Ramos (cell line): ENCODE data around the gene HELZ2.
"Not testable (repeated sequence)": the region's sequence is repeated elsewhere in the genome, so short reads cannot be mapped to it uniquely, and the experiment has no call there.

Experiments used
- in situ Hi-C: fragments of 300-500 bp; cut with MboI; formaldehyde crosslinking; loops from one replicate; pipeline ENCODE4 v1.14.3; 2022; ENCODE audit warnings: low sequenced_read_pairs; ENCODE audit not compliant: unreplicated experiment

Gene HELZ2

DNA sequence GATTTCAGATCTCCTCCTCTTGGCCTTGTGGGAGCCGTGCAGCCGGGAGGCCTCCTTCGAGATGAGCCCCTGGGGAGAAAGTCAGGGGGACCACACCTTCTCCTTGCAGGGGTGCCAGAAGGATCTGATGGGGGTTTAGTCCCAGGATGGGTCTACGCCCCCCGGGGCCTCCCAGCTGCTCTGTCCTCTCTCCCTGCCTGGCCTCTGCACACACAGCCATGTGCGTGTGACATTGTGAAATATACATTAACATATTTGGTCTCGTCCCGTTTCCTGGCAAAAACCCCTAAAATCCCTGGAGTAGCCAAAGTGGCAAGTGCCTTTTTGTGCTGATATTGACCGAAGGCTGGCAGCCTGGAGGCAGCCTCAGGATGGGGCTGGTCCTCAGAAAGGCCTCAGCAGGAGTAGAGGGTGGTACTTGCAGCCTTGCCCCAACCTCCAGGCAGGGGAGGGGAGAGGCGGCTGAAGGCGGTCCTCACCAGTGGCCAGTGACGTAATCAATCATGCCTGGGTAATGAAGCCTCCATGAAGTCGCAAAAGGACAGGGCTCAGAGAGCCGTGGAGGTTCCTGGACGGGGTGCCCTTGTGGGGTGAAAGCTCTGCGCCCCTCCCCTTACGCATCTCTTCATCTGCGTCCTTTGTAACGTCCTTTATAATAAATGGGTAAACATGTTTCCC, 5.1 kb upstream of the HELZ2 start:
- in situ Hi-C loops: no loop called here

DNA sequence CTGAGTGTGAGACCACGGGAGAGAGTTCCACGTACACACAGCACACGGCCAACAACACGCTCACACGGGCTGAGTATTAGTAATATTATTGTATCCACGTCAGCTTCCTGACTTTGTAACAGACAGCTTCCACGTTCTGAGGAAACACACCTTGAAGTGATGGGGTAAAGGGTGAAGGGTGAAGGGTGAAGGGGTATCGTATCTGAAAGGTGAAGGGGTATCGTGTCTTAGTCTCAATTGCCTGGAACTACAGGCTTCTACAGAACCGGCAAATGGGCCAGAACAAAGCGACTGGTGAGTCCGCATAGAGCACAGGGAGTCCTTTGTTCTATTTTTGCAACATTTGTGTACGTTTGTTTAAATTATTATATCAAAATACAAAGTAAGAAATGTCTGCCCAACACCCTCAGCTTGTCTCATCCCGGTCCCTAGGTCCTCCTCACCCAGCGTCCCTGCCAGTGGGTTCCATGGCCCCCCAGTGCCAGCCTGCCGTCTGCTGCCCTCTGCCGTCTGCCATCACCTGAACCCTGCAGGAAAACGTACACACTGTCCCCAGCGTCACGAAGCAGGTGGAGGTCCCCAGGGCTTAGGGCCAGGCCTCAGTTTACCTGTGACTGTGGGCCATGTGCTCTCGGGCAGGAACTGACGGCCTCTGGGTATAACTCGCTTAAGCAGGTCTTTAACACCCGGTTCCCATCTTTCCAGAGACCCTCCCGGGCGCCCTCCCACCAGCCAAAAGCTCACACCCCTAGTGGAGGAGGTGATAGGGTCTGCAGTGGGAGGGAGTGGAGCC, 4.4 kb upstream of the HELZ2 start:
- in situ Hi-C loops: no loop called here

DNA sequence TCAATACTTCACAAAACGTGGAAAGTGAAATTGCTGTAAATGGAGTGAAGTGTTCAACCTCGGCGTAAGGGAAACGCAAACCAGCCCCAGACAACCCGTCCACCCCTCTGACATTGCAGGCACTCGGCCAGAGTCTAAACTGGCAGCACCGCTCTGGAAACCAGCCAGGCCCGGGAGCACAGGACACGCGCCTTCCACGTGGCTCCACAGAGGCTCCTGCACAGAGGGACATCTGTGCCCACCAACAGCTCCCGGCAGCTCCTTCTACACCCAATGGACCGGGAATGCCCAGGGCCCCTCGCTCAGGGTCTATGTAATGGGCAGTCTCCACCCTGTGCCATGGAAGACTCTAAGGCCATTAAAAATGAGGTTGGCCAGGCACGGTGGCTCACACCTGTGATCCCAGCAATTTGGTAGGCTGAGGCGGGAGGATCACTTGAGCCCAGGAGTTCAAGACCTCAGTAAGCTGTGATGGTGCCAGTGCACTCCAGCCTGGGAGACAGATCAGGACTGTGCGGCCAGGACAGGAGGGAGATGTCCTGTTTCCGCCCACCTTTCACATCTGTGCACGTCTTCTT, 3.4 kb upstream of the HELZ2 start:
- in situ Hi-C loops: no loop called here

DNA sequence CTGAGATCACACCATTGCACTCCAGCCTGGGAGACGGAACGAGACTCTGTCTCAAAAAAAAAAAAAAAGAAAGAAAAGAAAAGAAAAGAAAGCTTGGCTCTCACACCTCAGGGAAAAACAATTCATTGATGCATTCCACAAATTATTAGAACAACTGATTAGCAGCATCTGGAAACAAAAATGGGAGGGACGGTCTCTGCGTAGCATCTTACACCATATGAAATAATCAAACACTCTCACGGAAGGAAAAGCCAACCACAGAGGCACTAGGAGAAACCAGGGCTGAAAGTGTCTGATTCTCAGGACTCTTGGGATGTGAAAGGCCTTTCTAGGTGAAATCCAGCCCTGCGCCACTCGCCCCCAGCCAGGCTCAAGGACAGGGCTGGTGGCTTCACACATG, 2.3 kb upstream of the HELZ2 start:
- in situ Hi-C loops: no loop called here

DNA sequence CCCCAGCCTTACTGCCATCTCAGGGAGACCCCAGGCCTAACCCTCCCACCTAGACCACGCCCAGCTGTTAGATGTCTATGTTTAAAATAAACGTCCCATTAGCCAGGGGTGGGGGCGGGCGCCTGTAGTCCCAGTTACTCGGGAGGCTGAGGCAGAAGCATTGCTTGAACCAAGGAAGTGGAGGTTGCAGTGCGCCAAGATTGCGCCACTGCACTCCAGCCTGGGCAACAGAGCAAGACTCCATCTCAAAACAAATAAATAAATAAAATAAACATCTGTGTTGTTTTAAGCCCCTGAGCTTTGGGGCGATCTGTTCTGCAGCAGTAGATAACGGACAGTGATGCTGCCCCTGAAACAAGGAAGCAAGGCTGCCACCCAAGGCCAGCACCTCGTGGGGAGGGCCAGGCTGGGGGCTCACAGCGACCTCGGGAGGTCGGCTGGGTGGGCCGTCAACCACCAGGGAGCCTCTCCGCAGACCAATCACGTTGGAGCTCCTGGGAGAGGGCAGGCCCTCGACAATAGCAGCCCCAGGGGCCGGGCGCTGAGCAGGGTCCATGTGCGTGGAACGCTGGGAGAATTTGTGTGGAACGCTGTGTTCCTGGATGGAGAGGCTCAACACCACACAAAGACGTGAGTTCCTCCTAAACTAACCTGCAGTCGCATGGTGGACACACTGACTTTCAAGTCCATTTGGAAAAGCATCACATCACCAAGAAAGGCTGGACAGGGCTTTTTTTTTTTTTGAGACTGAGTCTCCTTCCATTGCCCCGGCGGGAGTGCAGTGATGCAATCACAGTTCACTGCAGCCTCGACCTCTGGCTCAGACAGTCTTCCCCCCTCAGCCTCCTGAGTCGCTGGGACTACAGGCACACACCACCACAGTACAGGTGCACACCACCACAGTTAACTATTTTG, 1.0 kb upstream of the HELZ2 start:
- in situ Hi-C loops: no loop called here

DNA sequence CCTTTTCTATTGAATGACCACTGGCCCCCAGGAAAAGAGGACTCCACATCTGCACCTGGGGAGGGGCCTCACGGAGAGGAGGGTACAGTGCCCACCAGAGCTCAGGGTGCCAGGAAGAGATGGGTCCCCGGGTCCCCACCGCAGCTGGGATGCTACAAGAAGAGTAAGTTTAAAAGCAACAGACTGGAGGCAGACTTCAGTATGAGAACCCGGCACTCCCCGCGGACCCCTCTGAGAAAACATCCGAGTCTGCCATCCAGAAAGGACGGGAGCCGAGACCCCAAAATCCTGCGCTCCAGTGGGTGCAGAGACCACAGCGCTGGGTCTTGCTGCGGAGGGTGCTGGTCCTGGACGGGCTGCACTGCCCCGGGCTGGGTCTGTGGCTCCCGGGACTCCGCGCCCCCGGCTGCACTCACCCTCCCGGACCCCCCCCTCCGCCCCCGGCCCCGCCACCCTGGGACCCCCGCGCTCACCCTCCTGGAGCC, 350 bp downstream of the HELZ2 start:
- in situ Hi-C loops: no loop called here

DNA sequence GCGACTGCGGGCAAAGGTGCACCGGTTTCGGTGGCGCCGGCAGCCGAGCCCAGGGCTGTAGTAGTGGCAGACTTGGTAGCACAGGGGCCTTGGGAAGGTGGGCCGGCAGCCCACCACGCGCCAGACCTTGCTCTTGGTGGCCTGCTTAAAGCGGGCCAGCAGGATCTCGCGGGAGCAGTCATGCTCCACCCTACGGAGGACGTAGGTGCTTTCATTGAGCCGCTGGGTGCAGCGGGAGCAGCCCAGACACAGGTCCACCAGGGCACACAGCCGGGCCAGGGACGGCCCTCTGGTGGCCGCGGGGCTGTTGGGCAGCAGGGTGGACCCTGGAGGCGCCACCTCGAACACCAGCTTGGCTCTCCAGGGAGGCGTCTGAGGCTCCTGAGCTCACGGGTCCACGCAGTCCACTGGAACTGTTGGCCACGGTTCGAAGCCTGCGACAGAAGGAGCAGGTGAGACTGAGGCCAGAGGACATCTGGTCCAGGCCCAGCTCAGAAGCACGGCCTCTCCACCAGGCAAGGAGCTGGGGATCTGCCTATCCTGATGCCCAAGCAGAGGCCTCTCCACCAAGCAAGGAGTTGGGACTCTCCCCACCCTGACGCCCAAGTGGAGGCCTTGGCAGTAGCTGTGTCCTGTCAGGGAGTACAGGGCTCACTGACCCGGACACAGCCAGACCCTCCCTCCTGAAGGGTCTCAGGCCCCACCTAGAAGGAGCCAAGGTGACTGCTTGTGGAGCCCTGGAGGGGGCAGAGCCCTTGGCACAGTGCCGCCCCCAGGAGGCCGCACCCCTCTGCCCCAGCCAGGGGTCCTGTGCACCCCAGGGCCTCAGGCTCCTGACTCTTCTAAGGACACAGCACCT, 1.0 kb downstream of the HELZ2 start:
- in situ Hi-C loops: no loop called here

DNA sequence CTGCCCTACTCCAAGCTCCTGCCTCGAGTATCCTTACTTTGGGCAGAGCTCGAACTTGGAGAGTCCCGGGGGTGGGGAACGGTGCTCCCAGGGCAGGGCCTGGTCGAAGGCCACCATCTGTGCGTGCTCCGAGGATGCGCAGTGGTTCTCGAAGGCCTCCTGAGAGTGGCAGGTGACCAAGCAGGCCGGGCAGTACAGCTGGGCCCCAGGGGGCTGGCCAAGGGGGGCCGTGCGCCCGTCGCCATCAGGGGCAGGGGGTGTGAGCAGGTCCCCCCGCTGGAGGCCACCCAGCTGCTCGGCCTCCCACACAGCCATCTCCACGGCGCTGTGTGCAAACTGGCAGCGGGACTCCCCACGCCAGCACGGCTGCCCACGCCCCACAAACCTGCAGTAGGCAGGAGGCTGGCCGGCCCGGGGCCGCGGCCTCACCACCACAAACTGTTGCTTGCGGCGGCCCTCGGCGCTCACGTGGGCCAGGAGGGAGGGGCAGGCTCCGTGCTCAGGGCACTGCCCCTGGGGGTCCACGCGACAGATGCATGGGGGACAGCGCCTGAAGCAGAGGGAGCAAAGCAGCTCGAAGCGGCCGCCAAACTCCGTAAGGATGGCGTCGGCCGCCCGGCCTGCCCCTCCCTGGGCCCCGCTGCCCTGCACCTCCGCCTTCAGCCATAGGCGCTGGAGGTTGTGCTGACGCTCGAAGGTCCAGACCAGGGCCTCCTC, 1.8 kb downstream of the HELZ2 start:
- in situ Hi-C loops: no loop called here

DNA sequence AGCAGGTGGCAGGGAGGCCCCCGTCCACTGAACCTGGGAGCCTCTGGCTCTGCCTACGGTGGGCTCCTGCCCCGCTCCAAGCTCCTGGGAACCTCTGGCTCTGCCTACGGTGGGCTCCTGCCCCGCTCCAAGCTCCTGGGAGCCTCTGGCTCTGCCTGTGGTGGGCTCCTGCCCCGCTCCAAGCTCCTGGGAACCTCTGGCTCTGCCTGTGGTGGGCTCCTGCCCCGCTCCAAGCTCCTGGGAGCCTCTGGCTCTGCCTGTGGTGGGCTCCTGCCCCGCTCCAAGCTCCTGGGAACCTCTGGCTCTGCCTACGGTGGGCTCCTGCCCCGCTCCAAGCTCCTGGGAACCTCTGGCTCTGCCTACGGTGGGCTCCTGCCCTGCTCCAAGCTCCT, 3.0 kb downstream of the HELZ2 start:
- in situ Hi-C loops: not testable (repeated sequence)

DNA sequence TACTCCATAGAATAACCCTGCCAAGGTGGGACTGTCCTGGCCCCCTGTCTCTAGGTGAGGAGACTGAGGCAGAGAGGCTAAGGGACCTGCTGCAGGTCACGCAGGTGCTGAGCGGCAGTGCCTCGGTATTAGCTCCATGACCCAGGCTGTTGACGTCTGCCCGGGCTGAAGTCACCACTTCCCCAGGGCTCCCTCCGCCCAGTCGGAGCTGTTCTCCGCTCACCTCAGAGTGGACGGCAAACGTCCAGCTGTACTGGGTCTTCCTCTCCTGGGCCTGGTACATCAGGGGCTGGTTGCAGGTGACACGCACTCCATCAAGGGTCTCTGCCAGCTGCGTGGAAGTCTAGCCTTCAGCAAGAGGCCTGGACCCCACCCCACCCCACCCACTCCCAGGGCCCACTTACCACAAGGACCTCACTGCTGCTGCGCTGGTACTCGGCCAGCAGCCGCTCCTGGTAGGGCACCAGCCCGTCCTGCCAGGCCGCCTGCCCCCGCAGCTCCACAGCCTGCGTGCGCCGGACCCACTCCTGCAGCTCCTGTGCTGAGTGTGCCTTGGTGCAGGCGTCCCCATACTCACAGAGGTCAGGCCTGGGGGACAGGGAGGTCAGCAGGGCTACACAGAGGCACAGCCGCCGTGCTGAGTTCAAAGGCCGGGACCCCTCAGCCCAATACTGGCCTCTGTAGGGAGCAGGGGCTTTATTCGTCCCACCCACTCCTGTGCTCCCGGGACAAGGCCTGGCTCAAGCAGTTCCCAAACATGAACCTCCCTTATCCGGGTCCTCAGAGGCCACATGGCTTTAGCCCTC, 3.6 kb downstream of the HELZ2 start:
- in situ Hi-C loops: no loop called here

DNA sequence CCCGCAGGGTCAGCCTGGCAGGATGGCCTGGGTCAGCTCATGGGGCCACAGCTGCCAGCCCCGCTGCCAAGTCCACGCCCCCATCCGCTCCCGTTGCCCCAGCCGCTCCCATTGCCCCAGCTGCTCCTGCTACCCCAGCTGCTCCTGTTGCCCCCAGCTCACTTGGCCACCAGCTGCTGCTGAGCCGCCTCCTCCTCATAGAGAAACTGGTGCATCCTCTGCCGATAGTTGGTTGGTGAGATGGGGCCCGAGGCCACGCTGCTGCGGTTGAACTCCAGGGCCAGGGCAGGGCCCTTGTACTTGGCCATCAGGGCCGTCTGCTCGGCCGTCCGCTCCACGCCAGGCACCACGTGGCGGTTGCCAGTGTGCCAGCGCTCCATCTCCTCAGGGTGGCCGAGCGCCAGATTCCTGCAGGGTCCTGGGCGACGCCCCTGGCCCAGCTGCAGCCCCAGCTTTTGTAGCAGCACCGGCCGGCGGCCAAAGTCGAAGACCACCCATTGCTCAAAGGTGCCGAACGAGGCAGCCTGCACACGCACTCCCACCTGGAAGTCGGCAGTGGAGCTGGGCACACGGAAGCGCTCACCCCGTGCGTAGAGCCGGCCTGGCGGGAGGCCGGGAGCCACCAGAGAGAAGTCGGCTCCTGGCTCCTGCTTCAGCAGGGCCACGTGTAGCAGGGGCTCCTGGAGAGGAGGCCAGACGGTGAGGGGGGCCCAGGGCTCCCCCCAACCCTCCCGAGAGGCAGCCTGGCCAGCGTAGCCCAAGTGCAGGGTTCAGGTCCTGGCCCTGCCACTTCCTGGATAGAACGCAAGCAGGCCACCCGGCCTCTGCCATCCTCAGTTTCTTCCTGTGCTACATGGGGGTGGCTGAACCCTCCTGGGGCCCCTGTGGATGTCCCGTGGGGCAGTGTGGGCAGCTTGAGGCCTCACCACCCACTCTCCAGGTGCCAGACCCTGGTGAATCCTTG, 4.8 kb downstream of the HELZ2 start:
- in situ Hi-C loops: no loop called here

DNA sequence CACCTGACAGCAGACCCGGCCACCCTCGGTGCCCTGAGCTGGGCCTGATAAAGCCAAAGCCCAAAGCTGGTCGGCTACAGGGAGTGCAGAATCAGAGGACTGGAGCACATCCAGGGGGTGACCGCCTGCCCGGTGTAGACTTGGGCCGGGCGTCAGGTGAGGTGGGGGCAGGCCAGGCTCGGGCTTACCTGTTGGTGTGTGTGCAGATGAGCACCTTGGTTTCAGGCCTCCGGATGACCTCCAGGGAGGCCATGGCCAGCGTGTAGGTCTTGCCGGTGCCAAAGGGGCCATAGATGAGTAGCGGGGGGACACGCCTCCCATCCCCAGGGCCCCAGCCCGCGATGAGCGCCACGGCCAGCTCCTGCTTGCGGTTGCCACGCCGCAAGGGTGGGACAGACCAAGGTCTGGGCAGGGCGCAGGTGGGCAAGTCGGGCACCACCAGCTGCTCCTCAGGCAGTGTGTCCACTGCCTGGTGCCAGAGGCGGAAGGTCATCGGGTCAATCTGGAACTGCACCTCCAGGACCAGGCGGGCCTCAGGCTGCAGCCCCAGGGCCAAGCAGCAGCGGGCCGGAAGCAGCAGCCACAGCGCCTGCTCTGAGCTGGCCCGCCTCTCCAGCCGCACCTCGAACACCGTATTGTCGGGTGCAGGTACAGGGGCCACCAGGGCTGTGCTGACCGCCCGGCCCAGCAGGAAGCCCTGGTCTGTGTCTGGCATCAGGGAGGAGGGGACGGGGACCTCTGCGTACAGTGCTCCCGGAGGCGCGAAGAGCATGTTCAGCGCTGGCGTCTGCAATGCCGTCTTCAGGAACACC, 5.7 kb downstream of the HELZ2 start:
- in situ Hi-C loops: no loop called here

DNA sequence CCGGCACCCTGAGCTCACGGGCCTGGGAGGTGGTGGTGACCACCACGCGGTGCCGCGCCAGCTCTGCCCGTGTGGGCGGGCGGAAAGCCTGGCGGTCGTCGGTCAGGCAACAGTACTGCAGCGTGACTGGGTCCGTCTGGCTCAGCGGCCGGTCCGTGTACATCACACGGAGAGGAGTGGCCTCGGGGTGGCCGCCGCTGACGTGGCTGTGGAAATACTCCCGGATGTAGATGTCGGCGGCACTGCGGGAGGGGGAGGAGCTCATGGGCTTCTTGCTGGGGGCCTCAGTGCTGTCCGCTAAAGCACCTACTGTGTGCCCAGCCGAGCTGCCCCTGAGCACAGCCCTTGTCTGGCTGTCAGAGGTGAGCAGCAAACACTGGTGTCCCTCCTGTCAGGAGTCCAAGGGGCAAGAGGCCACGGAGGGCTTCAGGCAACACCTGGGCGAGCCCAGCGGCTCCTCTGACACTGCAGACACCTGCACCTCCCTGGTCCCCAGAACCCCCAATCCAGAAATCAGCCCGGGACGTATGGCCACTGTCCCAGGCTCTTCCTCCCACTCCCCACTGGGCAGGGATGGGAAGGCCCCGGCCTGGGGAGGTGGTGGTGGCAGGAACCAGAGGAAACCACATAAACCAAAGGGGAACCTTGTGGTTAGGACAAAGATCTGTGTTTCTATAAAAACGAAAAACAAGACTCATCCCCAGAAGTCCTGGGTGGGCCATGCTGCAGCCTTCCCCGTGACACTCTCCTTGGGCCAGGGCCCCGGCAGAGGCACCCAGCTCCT, 6.5 kb downstream of the HELZ2 start:
- in situ Hi-C loops: no loop called here

DNA sequence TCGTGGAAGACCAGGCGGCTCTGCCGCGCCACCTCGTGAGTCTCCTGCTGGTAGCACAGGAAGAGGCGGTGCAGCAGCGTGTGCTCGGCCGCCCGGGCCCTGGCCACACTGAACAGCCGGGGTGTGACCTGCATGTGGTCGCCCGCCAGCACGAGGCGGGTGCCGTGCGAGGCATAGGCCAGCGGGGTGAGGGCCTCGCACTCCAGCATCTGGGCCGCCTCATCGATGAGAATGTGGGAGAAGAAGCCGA, 7.0 kb downstream of the HELZ2 start:
- in situ Hi-C loops: no loop called here

DNA sequence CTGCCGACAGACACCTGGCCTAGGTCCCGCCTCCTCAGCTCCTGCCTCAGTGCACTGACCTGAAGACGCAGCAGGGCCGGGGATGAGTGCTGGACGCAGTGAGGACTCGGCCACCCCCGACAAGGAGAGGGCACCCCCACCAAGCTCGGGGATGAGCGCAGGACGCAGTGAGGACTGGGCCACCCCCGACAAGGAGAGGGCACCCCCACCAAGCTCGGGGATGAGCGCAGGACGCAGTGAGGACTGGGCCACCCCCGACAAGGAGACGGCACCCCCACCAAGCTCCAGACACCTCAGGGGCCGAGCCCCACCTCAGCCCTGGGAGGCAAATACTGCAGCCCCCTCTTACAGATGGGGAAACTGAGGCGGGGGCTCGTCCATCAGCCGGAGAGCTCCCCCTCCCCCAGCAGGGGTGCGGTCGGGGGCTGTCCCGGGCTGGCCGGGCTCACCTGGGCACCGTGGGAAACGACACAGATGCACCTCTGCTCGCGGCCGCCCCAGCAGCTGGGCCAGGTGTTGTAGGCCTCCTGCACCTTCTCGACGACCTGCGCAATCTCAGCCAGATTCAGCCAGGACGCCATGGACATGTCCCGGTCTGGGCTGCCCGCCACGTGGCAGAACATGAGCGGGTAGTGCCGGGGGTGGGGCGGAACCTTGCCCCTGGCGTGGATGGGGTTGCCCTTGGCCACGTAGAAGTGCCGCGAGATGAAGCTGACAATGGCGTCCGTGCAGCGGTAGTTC, 7.5 kb downstream of the HELZ2 start:
- in situ Hi-C loops: no loop called here
